Renal cortex interstitium (tissue), 11 donors: ENCODE measurements around the gene INHA. TPM values are rescaled to one million over a fixed set of nuclear protein-coding genes. Genes with fewer than 3 reads are reported as not detected.

Experiments used
- DNase-seq, 11 donors: peaks; one replicate each; pipeline ENCODE4 v3.0.0-alpha.2; 2013; ENCODE audit warnings: low read depth in 9 of 11, low spot score in 4 of 11; ENCODE audit errors: extremely low read depth in 1 of 11
- polyA plus RNA-seq, 3 donors: library from polyadenylated mRNA; unstranded; fragments of 120-200 nt; gene quantifications; one replicate each; pipeline ENCODE4 v1.2.1, GENCODE V29; 2013; ENCODE audit not compliant: insufficient read length in 3 of 3

Gene INHA
- polyA plus RNA-seq, 3 donors = 0.73 to 5.1 (median 1.3) TPM

DNA sequence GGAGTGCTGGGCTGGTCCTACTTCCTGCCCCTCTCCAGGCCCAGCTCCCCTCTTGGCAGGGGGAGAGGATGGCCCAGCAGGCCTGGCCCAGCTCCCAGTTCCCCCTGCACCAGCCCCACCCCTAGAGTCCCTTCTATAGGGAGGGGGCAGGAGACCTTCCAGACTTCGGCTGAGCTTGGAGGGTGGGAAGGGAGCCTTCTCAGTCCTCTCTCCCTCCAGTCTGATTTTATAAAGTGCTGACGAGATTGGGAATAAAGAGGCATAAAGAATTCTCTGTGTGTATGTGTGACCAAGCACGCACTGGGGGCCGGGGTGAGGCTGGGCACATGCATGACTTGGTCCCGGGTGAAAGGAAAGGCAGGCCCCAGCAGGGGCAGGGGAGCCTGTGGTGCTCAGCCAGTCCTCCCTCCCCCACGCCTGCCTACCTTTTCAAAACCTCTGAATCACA lies 33.6 kb upstream of the INHA start:
- DNase-seq = no peak

DNA sequence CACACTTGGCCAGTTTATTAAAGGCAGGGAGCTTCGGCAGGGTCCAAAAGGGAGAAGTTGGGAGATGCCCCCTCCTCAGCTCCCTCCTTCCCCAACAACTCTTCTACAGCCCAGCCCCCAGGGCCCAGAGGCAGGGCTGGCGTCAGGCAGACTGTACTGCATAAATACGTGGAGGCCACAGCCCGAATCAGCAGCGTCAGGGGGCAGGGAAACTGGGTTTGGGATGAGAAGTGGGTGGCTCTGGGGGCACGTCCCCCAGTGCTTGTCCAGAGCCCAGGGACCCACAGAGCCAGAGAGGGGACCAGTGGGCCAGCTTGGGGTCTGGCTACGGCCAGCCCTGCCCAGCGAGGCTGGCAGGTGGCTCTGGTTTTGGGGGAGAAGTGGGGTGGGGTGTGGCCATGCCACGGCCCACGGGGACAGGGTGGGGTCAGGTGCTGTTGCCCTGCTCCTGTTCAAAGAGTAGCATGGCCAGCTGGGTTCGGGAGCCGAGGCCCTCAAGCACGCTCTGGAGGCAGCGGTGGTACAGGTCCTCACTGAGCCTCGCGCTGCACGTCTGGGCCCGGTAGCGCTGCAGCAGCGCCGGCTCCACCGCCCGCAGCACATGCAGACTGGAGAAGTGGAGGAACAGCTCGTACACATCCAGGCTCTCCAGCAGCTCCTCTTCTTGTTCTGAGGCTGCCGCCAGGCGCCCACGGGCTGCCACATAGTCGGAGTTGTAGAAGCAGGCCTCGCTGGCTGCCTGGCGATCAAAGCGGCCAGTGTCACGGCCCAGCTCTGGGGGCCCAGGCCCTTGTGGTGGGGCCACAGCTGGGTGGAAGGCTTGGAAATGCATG lies 32.9 kb upstream of the INHA start:
- no peak for DNase-seq

DNA sequence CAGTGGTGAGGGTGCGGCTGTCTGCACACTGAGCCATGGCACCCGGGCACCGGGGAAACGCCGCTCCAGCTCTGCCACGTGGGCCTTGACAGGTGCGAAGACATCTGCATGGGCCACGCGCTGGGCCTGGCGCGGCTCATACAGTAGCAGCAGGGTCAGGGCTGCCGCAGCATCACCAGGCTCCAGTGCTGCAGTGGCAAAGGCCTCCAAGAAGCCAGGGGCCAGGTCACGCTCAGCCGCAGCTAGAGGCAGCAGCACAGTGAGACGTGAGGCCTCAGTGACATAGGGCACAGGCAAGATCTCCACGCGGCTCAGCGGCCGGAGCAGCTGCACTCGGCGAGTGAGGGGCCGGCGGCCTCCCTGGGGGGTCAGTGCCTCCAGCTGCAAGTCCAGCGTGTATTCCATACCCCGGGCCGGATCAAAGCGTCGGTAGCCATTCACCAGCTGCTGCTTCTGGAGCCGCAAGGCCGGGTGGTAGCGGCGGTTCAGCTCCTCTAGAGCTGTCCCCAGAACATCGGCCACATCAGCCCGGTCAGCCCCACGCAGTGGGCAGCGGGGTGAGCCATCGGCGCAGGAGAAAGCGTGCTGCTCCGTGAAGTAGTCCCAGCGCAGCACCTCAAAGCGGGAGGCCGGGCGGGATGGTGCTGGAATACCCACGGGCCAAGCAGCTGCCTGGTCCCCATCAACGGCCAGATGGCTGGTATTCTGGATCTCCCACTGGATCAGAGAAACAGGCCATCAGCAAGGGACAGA lies 32.0 kb upstream of the INHA start:
- no peak for DNase-seq

DNA sequence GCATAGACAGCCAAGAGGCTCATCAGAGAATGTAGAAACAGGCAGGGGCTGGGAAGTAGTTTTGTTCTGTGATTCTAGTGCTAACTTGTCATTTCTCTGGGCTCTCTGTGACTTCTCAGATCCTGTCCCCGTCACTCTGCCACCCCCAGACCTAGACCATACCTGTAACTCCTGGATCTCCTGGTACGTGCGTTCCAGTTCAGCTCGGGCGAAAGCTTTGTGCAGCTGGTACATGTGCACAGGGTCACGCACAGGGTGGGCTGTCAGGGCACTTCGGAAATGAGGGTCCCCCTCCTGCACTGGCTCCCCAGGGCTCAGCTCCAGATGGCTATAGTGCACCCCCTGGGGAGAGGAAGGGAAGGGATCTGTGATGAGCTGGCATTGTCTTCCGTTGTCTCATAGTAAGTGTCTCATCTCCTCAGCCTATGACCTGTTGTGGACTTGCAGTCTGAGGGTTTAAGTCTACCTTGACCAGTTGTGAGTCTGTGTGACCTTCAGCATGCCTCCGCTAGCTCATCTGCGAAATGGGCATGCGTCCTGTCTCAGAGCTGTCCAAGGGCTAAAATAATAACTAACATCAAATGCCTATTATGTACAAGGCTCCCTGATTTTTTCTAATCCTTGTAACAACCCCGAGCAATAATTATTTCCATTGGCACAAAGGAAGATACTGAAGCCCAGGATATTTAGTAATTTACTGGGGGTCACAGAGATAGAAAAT lies 31.2 kb upstream of the INHA start:
- DNase-seq = no peak

DNA sequence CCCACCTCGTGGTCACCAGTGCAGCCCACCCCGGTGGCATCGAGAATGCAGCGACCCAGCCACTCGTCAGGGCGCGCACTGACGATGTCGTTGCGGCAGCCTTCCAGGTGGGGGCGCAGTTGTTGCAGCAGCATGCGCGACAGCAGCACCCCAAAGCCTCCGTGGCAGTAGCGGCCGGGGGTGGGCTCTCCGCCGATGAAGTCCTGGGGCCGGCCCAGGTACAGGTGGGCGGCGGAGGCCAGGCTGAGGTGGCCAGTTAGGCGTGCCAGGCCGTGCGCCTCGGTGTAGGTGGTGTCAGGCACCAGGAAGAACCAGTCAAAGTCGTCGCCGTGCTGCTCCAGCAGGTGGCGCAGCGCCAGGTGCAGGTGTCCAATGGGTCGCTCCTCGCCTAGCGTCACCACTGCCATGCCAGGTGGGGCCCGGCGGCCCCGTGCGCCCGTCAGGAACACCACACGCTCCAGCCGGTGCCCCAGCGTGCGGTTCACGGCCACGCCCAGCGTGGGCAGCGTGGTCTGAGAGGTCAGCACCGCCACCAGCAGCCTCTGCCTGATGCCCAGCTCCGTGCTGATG lies 30.4 kb upstream of the INHA start:
- peak in 7 of 11 donors; percentile 71 to 81 (median 76) for DNase-seq

DNA sequence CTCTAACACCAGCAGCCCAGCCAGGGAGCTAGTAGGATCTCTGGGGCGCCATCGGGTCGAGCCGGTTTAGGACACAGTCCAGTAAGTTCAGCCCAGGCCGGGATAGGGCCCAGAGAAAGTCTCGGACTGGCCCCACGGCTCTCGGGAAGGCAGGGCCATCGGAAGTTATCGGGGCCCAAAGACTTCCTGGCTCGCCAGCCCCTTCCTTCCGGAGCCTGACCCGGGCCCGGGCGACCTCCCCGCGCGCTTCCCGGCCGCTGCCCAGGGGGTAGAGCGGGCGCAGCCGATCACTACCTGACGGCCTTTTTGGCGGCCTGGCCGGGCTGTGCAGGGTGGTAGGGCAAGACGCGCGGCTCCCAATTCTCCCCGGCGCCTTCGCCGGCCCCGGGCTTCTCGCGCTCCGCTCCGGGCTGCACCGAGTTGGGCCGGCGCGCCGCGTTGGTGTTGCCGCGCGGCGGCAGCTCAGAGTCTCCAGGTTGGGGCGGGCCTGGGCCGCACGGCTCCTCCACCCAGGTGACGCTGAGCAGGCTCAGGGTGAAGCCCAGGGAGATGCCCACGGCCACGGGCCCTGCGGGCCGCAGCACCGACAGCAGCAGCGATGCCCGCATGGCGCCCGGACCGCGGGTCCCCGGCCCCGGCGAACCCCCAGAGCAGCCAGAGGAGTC lies 29.0 kb upstream of the INHA start:
- no peak for DNase-seq

DNA sequence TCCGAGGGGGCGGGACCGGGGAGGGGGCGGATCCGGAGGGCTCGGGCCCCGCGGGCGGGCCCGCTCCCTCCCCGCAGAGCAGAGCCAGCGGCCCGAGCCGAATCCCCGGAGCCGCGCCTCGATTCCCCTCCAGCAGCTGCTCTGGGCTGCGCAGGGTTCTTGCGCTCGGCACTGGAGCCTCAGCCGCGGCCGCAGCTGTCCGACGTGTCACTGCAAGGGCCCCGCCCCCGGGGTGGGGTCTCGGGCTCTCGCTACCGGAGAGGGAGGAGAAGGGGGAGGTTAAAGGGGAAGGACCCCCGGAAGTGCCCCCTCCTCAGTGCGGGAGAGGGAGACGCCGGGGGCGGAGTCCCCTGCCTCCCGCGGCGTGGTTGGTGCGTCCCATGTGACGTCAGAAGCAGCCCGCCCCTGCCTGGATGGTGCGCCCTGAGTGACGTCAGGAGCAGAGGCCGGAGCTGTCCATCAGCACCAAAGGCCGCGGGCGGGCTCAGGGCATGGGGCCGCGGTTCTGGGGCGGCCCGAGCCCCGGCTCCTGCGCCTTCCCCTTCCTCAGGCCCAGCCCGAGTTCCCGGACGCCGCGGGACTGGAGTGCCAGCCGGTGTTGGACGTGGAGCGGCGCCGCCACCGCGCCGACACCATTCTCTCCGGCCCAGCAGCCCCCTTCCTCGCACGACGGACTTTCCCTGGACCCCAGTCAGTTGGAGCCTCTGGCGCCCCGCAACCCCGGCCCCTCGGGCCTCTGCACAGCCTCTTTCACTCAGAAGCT lies 28.3 kb upstream of the INHA start, which contains the start of the genes CHPF and TMEM198:
Gene CHPF (minus strand): TSS at position 214 of the 763 bp plus-strand sequence. CDS start 271 bp downstream, outside the sequence.
Gene TMEM198 (plus strand): TSS at position 433 of the 763 bp plus-strand sequence. CDS start 700 bp downstream, outside the sequence.
- DNase-seq = peak; percentile 93 to 98 (median 97)

DNA sequence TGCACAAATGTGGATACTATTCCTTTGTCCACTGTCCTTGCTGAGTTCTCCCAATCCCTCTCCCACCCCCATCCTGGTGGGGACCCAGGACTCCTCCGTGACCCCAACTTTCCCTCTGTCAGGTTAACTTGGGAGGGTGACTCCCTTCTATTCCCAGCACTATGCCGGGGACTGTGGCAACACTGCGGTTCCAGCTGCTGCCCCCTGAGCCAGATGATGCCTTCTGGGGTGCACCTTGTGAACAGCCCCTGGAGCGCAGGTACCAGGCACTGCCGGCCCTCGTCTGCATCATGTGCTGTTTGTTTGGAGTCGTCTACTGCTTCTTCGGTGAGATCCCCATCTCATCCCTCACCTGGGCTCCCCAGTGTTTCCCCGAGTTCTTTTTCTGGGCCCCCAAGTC lies 27.5 kb upstream of the INHA start:
- DNase-seq = no peak

DNA sequence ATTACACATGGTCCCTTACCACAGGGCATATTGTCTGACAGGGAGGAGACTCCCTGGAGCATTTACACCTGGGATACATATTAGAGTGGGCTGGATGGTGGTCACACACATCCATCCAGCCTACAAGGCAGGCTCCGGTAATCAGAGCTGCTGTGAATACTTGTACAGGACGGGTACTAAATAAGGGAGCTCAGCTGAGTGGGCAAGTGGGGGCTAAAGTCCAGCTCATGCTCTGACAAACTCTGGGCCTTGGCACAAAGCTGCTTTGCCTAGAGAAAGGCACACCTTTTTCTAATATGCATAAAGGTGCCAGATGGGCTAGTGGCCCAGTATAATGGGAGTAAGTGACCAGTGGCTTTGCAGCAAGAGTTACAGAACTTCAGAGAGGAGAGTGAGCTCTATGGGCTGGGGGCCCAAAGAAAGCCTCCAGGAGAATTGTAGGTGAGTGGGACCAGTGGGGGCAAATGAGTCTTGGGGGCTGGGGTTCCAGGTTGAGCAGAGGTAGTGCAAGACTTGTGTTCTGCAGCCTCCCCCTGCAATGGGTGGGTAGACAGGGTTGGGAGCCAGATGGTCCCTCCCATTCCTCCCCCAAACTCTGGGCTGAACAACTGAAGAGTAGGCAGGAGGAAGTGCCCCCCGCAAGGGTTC lies 26.7 kb upstream of the INHA start:
- DNase-seq = no peak

DNA sequence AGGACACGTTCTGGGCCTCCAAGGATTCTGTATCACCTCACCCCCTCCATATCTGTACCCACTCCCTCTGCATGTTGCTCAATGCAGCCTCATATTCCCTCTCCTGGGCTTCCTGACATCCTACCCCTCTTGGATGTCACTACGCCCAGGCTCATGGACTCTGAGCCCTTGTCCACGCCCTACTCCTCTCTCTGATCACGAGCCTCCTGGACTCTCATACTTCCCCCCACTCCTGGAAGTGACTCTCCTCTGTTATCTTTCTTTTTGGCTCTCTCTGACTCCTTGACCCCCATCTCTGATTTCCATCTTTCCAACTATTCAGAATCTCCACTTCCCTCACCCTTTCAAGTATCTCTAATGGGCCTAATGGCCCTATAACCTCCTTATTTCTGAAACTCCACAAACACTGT lies 26.2 kb upstream of the INHA start:
- DNase-seq = no peak

DNA sequence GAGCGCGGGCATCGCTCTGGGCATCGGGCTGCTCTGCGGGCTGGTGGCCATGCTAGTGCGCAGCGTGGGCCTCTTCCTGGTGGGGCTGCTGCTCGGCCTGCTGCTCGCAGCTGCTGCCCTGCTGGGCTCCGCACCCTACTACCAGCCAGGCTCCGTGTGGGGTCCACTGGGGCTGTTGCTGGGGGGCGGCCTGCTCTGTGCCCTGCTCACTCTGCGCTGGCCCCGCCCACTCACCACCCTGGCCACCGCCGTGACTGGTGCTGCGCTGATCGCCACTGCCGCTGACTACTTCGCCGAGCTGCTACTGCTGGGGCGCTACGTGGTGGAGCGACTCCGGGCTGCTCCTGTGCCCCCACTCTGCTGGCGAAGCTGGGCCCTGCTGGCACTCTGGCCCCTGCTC lies 24.5 kb upstream of the INHA start:
- no peak for DNase-seq

DNA sequence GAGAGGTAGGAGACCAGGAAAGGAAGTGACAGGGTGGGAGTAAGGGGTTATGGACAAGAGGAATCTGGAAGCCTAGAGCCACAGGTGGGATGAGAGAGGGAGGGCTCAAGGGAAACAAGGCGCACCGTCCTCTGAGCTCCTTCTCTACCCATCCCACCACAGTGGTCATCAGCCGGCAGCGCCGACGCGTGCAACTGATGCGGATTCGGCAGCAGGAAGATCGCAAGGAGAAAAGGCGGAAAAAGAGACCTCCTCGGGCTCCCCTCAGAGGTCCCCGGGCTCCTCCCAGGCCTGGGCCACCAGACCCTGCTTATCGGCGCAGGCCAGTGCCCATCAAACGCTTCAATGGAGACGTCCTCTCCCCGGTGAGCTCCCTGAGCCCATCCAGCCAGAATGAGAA lies 23.1 kb upstream of the INHA start:
- no peak for DNase-seq

DNA sequence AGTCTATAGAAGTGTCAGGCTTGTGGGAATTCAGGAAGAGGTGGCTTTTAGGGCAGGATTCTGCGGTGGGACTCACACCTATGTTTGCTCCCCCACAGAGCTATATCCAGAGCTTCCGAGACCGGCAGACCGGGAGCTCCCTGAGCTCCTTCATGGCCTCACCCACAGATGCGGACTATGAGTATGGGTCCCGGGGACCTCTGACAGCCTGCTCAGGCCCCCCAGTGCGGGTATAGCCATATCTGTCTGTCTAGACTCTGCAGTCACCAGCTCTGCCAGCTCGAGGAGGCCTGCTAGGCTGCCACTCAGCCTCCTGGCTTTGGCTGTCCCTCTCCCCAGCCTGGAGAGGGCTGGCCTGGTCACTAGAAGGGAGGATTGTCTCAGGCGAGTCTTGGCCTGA lies 22.5 kb upstream of the INHA start:
- no peak for DNase-seq

DNA sequence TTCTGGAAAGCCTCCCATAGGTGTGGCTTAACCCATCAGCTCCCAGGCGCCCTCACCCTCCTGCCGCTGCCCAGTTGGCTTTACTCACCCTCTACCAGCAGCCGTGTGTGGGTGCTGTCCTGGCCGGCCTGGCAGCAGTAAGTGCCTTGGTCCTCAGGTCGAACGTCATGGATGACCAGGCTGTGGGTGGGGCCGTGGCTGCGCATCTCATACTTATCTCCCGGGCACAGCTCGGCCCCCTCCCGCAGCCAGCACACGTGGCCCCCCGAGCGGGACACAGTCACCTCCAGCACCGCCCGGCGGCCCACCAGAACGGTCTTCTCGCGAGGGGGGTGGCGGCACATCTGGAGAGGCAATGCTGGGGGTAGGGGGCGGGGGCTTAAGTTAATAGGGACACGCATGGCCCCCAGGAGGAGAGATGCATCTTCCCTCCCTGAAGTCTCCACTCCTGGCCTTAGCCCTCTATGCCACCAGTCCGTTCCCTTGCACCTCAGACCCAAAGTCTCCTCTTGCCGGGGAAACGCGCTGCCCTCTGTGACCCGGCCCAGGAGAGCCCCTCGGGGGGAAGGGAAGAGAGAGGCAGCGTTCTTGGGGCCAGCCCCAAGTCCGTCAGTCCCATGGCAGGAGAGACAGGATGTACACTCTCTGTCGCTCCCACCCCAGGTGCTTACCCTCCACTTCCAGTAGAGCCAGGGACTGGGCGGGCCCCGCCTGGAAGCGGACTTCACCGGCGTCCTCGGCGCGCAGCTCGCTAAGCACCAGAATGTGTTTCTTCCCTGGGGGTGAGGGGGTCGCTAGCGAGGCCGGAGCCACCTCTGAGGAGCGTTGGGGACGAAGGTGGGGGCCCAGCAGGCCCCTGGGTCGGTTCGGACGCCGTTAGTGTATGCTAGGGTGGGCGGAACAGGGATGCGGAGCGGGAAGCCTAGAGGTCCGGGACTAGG lies 20.4 kb upstream of the INHA start:
- DNase-seq = no peak

DNA sequence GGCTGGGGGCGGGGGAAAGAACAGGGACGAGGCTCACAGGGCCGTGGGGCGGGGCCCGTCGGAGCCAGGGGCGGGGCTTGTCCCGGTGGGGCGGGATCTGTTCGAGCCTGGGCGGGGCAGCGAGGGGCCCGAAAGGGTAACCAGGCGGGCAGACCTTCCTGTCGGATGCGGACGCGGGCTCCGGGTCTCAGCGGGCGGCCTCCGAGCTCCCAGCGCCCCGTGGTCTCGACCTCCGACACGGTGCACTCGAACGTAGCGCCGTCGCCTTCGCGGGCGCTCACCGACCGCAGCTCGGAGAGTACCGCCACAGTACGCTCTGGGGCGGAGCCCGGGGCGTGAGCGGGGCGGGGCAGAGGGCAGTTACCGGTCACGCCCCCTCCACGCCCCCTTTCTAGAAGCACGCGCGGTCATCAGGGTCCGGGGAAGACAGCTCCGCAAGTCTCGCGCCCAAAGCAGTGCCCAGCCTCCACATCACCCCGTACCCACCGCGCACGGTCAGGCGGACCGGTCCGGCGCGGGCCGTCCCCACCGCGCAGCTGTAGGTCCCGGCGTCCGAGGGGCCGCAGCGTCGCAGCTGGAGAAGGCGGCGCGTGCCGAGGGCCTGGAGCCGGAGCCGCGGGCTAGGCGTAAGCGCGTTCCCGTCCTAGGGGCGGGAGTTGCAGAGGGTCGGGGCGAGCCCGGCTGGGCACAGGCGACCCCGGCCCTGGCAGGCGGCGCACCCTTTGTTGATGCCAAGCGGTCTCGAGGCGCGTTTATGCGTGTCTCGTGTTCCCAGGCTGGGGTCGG lies 19.5 kb upstream of the INHA start:
- DNase-seq = peak in 5 of 11 donors; percentile 77 to 82 (median 80)

DNA sequence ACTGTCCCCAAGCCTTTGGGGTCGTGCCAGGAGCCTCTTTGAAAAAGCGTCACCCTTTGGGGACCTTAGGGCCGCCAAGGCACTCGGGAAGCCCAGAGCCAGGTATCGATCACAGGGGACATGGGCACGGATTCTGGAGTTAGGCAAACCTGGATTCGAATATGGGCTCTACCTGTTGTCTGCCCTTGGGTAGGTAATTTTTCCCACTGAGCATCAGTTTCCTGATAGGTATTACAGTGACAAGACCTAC lies 19.0 kb upstream of the INHA start:
- no peak for DNase-seq
